Gastroesophageal sphincter (tissue), 4 donors: Measurements from ENCODE around the gene GMIP. TPM values are rescaled to one million over a fixed set of nuclear protein-coding genes. Genes with fewer than 3 reads are reported as not detected.

ENCODE experiments used
- ATAC-seq: fragments of 150-250 bp; one replicate; pipeline ENCODE4 v1.9.1; 2016; ENCODE audit warnings: mild to moderate bottlenecking, moderate library complexity
- H3K27ac ChIP-seq, 4 donors: fragments of 200-600 bp; sonication (generic) in 3 of 4; 1 replicate in 3 of 4; 2 replicates in 1 of 4; pipeline ENCODE4 v1.5.1; 2016 to 2019
- H3K27me3 ChIP-seq: fragments of 200-600 bp; sonication (generic); one replicate; pipeline ENCODE4 v1.5.1; 2019
- H3K36me3 ChIP-seq, 2 donors: fragments of 200-600 bp; sonication (generic); one replicate each; pipeline ENCODE4 v1.5.1; 2019; ENCODE audit warnings: control low read depth in 1 of 2
- H3K4me1 ChIP-seq, 3 donors: fragments of 200-600 bp; sonication (generic); 1 replicate in 2 of 3; 2 replicates in 1 of 3; pipeline ENCODE4 v1.5.1; 2016 to 2019; ENCODE audit warnings: control low read depth in 2 of 3
- H3K4me3 ChIP-seq, 2 donors: fragments of 200-600 bp; sonication (generic); one replicate each; pipeline ENCODE4 v1.5.1; 2019; ENCODE audit warnings: mild to moderate bottlenecking in 1 of 2, moderate library complexity in 1 of 2
- H3K9me3 ChIP-seq, 3 donors: fragments of 200-600 bp; sonication (generic); one replicate each; pipeline ENCODE4 v1.5.1; 2017 to 2019; ENCODE audit warnings: control low read depth in 2 of 3
- CTCF ChIP-seq, 4 experiments: fragments of 200-600 bp in 2 of 4; fragments of 450-650 bp in 2 of 4; sonication (generic) in 1 of 4; IDR thresholded peaks; one replicate each; pipeline ENCODE4 v1.5.1; 2017 to 2019; ENCODE audit warnings: antibody characterized with exemption in 4 of 4, mild to moderate bottlenecking in 2 of 4, moderate library complexity in 2 of 4
- EP300 ChIP-seq: sonication (generic); formaldehyde crosslinking; IDR thresholded peaks from one replicate; pipeline ENCODE4 v1.6.1; 2017; ENCODE audit warnings: antibody characterized with exemption, mild to moderate bottlenecking
- POLR2A ChIP-seq, 2 donors: fragments of 450-650 bp; IDR thresholded peaks; one replicate each; pipeline ENCODE4 v1.6.1; 2017; ENCODE audit warnings: antibody characterized with exemption in 2 of 2, mild to moderate bottlenecking in 2 of 2, moderate library complexity in 1 of 2
- POLR2AphosphoS5 ChIP-seq: sonication (generic); formaldehyde crosslinking; IDR thresholded peaks from one replicate; pipeline ENCODE4 v1.6.1; 2017; ENCODE audit warnings: antibody characterized with exemption
- WGBS, 2 donors: methylation state at CpG; one replicate each; pipeline ENCODE4 v1.1.5; 2018; ENCODE audit warnings: low coverage in 1 of 2; 5-methylcytosine and 5-hydroxymethylcytosine counted together
- total RNA-seq, 4 donors: library from RNA; depleted of rRNA; stranded (reverse); fragments of >200 nt; gene quantifications; one replicate each; pipeline ENCODE4 v1.1.0, GENCODE V29; 2016

GMIP gene
- total RNA-seq, 4 donors from 2014 or later: 7.7 to 11.2 (median 8.0) TPM

GRCh38 chr19:19588546-19588945 is 54.9 kb downstream of the GMIP start:
- Histone ChIP-seq H3K27ac (no peak overlapping the region), H3K36me3 (no peaks in the 10 kb centered on the region), H3K27me3 (no peaks in the 10 kb centered on the region), H3K4me3 (no peak overlapping the region), H3K4me1 (peaks cover 0 to 15% (median 5%) of the 10 kb centered on the region in 3 donors), H3K9me3 (no peaks in the 10 kb centered on the region)
- ATAC-seq: no peak
- no peak for TF ChIP-seq CTCF (IDR thresholded peaks at IDR 0.05)
- TF ChIP-seq POLR2AphosphoS5: no peak
- TF ChIP-seq EP300: no peak
- no peak for TF ChIP-seq POLR2A (IDR thresholded peaks at IDR 0.05)
- WGBS, 2 donors: 63% methylated on average over 1 of the region's 2 CpGs; no CpG with 5 or more reads in 1 of the 2 donors

GRCh38 chr19:19587771-19588170 is 55.7 kb downstream of the GMIP start:
- Histone ChIP-seq H3K4me3 (no peak overlapping the region), H3K4me1 (peaks cover 0 to 15% (median 5%) of the 10 kb centered on the region in 3 donors), H3K9me3 (no peaks in the 10 kb centered on the region), H3K27ac (no peak overlapping the region), H3K27me3 (no peaks in the 10 kb centered on the region), H3K36me3 (no peaks in the 10 kb centered on the region)
- TF ChIP-seq POLR2AphosphoS5: no peak
- no peak for TF ChIP-seq EP300
- TF ChIP-seq CTCF (IDR thresholded peaks at IDR 0.05): no peak
- TF ChIP-seq POLR2A (IDR thresholded peaks at IDR 0.05): no peak
- WGBS, 2 donors: 91 to 94% methylated on average over 5 of the region's 5 CpGs
- ATAC-seq: no peak

- no peak for ATAC-seq
- Histone ChIP-seq H3K27me3 (peaks cover 3% of the 10 kb centered on the region), H3K27ac (no peak overlapping the region), H3K36me3 (no peaks in the 10 kb centered on the region), H3K9me3 (no peaks in the 10 kb centered on the region), H3K4me1 (no peaks in the 10 kb centered on the region), H3K4me3 (no peak overlapping the region)
- TF ChIP-seq EP300: no peak
- no peak for TF ChIP-seq CTCF (IDR thresholded peaks at IDR 0.05)
- TF ChIP-seq POLR2A (IDR thresholded peaks at IDR 0.05): no peak
- TF ChIP-seq POLR2AphosphoS5: no peak
- WGBS, 2 donors: 83 to 93% methylated on average over 3 of the region's 6 CpGs
Measured at GRCh38 chr19:19584356-19584755, 59.1 kb downstream of the GMIP start.

- WGBS, 2 donors: 74 to 87% methylated on average over 2 to 3 of the region's 6 CpGs
- H3K9me3 ChIP-seq: no peaks in the 10 kb centered on the region
- no peak for ATAC-seq
- no peak overlapping the region for H3K27ac ChIP-seq
- no peaks in the 10 kb centered on the region for H3K4me1 ChIP-seq
- no peaks in the 10 kb centered on the region for H3K36me3 ChIP-seq
- H3K27me3 ChIP-seq: peaks cover 3% of the 10 kb centered on the region
- TF ChIP-seq POLR2AphosphoS5: no peak
- TF ChIP-seq CTCF (IDR thresholded peaks at IDR 0.05): no peak
- no peak for TF ChIP-seq EP300
- TF ChIP-seq POLR2A (IDR thresholded peaks at IDR 0.05): no peak
- no peak overlapping the region for H3K4me3 ChIP-seq
Measured at GRCh38 chr19:19582471-19582870, 61.0 kb downstream of the GMIP start.

GRCh38 chr19:19581391-19581790 is 62.1 kb downstream of the GMIP start:
- Histone ChIP-seq H3K4me3 (no peak overlapping the region), H3K27me3 (peaks cover 3% of the 10 kb centered on the region), H3K9me3 (no peaks in the 10 kb centered on the region), H3K4me1 (no peaks in the 10 kb centered on the region), H3K27ac (no peak overlapping the region), H3K36me3 (no peaks in the 10 kb centered on the region)
- WGBS, 2 donors: 100% methylated on average over 1 of the region's 13 CpGs; no CpG with 5 or more reads in 1 of the 2 donors
- TF ChIP-seq POLR2A (IDR thresholded peaks at IDR 0.05) (no peak), CTCF (IDR thresholded peaks at IDR 0.05) (no peak), EP300 (no peak), POLR2AphosphoS5 (no peak)
- ATAC-seq: no peak
